NT2/D1 (cell line): Measurements from ENCODE around the gene BEGAIN.

Source experiments
- SUZ12 ChIP-seq: IDR thresholded peaks from 2 replicates; pipeline ENCODE4 v1.6.1; 2011; ENCODE audit not compliant: insufficient read length, insufficient read depth; ENCODE audit errors: extremely low read depth
- YY1 ChIP-seq: IDR thresholded peaks from 2 replicates; pipeline ENCODE4 v1.6.1; 2011; ENCODE audit not compliant: insufficient read length, insufficient read depth
- ZNF274 ChIP-seq: IDR thresholded peaks from 2 replicates; pipeline ENCODE4 v1.6.1; 2011; ENCODE audit warnings: mild to moderate bottlenecking, low read depth, low read length

GRCh38 chr14:100562751-100563150 lies 24.5 kb downstream of the BEGAIN start:
- TF ChIP-seq YY1 (no peak), ZNF274 (no peak), SUZ12 (no peak)
